GM23248 (cell line): ENCODE results near the gene ACVR2B. TPM values are rescaled to one million over a fixed set of nuclear protein-coding genes. Genes with fewer than 3 reads are reported as not detected.

Source experiments
- DNase-seq: peaks from one replicate; pipeline ENCODE4 v3.0.0-alpha.2; 2015
- H2AFZ ChIP-seq: fragments of 200-600 bp; sonication (generic); 2 replicates; pipeline ENCODE4 v1.6.1; 2016; ENCODE audit warnings: antibody characterized with exemption
- H3F3A ChIP-seq: fragments of 200-600 bp; sonication (generic); 2 replicates; pipeline ENCODE4 v1.6.1; 2016; ENCODE audit warnings: mild to moderate bottlenecking, antibody characterized with exemption, mixed run types; ENCODE audit not compliant: insufficient read depth
- H3K27ac ChIP-seq: fragments of 200-600 bp; sonication (generic); 2 replicates; pipeline ENCODE4 v1.5.1; 2016; ENCODE audit warnings: mild to moderate bottlenecking
- H3K27me3 ChIP-seq: fragments of 200-600 bp; sonication (generic); replicated peaks from 2 replicates; pipeline ENCODE4 v1.6.1; 2016; ENCODE audit warnings: mild to moderate bottlenecking; ENCODE audit not compliant: insufficient read depth
- H3K36me3 ChIP-seq: fragments of 200-600 bp; sonication (generic); 2 replicates; pipeline ENCODE4 v1.6.1; 2016; ENCODE audit warnings: low read depth, mild to moderate bottlenecking
- H3K4me1 ChIP-seq: fragments of 200-600 bp; sonication (generic); 2 replicates; pipeline ENCODE4 v1.6.1; 2016; ENCODE audit warnings: mild to moderate bottlenecking; ENCODE audit not compliant: insufficient read depth
- H3K4me2 ChIP-seq: fragments of 200-600 bp; sonication (generic); one replicate; pipeline ENCODE4 v1.6.1; 2016; ENCODE audit warnings: mild to moderate bottlenecking; ENCODE audit not compliant: unreplicated experiment
- H3K4me3 ChIP-seq: fragments of 200-600 bp; sonication (generic); 2 replicates; pipeline ENCODE4 v1.5.1; 2016; ENCODE audit warnings: mild to moderate bottlenecking
- H3K79me2 ChIP-seq: fragments of 200-600 bp; sonication (generic); 2 replicates; pipeline ENCODE4 v1.6.1; 2016; ENCODE audit warnings: mild to moderate bottlenecking; ENCODE audit not compliant: insufficient read depth
- H3K9ac ChIP-seq: fragments of 200-600 bp; sonication (generic); 2 replicates; pipeline ENCODE4 v1.6.1; 2016; ENCODE audit warnings: mild to moderate bottlenecking
- H3K9me2 ChIP-seq: fragments of 200-600 bp; sonication (generic); 2 replicates; pipeline ENCODE4 v1.6.1; 2016; ENCODE audit warnings: mixed run types, mild to moderate bottlenecking, moderate library complexity; ENCODE audit not compliant: insufficient read depth
- H3K9me3 ChIP-seq: fragments of 200-600 bp; sonication (generic); one replicate; pipeline ENCODE4 v1.6.1; 2017; ENCODE audit warnings: low read depth
- H4K20me1 ChIP-seq: fragments of 200-600 bp; sonication (generic); 2 replicates; pipeline ENCODE4 v1.6.0; 2016; ENCODE audit not compliant: insufficient read depth
- EZH2 ChIP-seq: fragments of 200-600 bp; sonication (generic); IDR thresholded peaks from 2 replicates; pipeline ENCODE4 v1.6.1; 2018; ENCODE audit warnings: antibody characterized with exemption, mild to moderate bottlenecking; ENCODE audit not compliant: insufficient read depth, poor library complexity, severe bottlenecking
- EZH2phosphoT487 ChIP-seq: fragments of 200-600 bp; sonication (generic); IDR thresholded peaks from 2 replicates; pipeline ENCODE4 v1.6.1; 2018; ENCODE audit warnings: antibody characterized with exemption, moderate library complexity, mild to moderate bottlenecking, low read depth; ENCODE audit not compliant: insufficient read depth
- WGBS, 2 experiments: methylation state at CpG; one replicate each; pipeline ENCODE4 v1.1.6; 2015 to 2017; ENCODE audit warnings: low lambda C conversion rate in 2 of 2, low coverage in 1 of 2; ENCODE audit errors: missing lambda C conversion rate in 2 of 2; 5-methylcytosine and 5-hydroxymethylcytosine counted together
- in situ Hi-C: fragments of 300-500 bp; cut with MboI; formaldehyde crosslinking; loops from 2 replicates; pipeline ENCODE4 v1.15.0; 2020
- polyA plus RNA-seq: library from polyadenylated mRNA; unstranded; fragments of >200 nt; fragmentation: Nextera tagmentation; extraction: Ambion mirVana; gene quantifications from 2 replicates; pipeline ENCODE4 v1.2.1, GENCODE V29; 2016
- total RNA-seq: library from RNA; depleted of rRNA; stranded (reverse); fragments of >200 nt; shearing (Covaris generic); gene quantifications from 2 replicates; pipeline ENCODE4 v1.2.3, GENCODE V29; 2014

The ACVR2B gene
- total and polyA plus RNA-seq, 2 experiments from 2014 or later: 0.16 to 0.76 TPM

DNA sequence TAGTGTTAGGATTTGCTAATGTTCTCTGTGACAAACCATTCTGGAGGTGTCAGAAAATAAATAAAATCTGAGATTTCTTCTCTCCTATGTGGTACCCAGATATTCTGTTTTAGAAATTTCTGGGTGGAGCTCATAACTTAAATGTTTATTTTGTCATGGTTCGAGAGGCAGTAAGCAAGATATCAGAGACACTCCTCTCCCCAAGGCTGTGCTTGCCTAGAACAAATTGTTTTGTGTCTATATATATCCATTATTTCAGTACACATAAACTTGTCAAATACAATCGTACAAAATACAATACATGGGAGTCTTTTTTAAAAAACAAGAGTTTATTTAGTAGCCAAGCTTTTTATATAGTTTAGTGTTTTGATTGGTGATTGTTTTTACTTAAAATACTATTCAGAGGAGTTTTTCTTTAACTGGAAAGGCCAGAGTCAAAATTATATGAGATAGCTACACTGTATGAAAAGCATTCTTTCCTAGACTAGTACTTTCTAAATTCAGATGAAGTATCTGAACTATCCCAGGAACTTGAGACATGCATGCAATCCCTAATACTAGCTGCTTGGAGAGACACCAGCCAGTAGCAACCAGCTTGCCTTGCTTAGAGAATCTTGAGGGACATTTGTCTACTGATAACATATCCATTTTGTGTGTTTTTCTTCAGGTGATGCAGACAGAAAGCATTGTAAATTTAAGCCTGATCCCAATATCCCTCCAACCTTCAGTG, 47.2 kb downstream of the ACVR2B start:
- Histone ChIP-seq H3K4me3 (no peak overlapping the region), H3K27ac (no peak overlapping the region), H3K36me3 (peaks cover 25% of the 10 kb centered on the region), H3K9me3 (no peaks in the 10 kb centered on the region), H2AFZ (no peak overlapping the region), H3K79me2 (peaks cover 23% of the 10 kb centered on the region; the same call in 1 of the 2 replicates), H3K9me2 (no peaks in the 10 kb centered on the region), H3F3A (peaks cover 10% of the 10 kb centered on the region; the same call in 1 of the 2 replicates), H4K20me1 (no peaks in the 10 kb centered on the region), H3K9ac (no peak overlapping the region), H3K4me1 (peaks cover 8% of the 10 kb centered on the region; the same call in 1 of the 2 replicates), H3K4me2 (no peak overlapping the region), H3K27me3 (no peaks in the 10 kb centered on the region)
- 96 to 97% methylated on average over 2 of the region's 2 CpGs for WGBS, 2 experiments
- no peak for TF ChIP-seq EZH2phosphoT487
- no peak for TF ChIP-seq EZH2
- no peak for DNase-seq
- in situ Hi-C loops: no loop called here

DNA sequence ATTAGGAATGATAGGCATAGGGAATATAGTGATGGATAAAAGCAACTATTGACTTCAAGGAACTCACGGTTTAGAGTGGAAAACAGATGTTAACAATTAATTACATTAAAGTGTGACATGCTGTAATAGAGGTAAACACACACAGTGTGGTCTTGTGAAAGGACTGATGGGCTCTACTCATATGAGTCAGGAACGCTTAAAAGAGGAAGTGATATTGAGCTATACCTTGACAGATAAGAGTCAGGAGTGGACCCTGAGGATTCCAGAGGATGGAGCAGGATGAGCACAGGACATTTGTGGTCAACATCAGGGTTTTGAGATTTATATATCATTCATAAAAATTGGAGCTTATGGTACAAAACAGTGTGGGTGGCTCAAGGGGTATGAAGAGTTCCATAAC, 53.4 kb downstream of the ACVR2B start:
- 78 to 83% methylated on average over 2 of the region's 2 CpGs for WGBS, 2 experiments
- Histone ChIP-seq H3K27me3 (no peaks in the 10 kb centered on the region), H3K9ac (no peak overlapping the region), H3K4me3 (no peak overlapping the region), H3K79me2 (no peaks in the 10 kb centered on the region), H3K27ac (no peak overlapping the region), H3K4me1 (no peaks in the 10 kb centered on the region), H3K9me2 (no peaks in the 10 kb centered on the region), H4K20me1 (no peaks in the 10 kb centered on the region), H3F3A (no peaks in the 10 kb centered on the region), H3K4me2 (no peak overlapping the region), H3K9me3 (no peaks in the 10 kb centered on the region), H3K36me3 (peaks cover 34% of the 10 kb centered on the region), H2AFZ (no peak overlapping the region)
- no peak for TF ChIP-seq EZH2
- no peak for TF ChIP-seq EZH2phosphoT487
- no peak for DNase-seq
- in situ Hi-C loops: no loop called here

DNA sequence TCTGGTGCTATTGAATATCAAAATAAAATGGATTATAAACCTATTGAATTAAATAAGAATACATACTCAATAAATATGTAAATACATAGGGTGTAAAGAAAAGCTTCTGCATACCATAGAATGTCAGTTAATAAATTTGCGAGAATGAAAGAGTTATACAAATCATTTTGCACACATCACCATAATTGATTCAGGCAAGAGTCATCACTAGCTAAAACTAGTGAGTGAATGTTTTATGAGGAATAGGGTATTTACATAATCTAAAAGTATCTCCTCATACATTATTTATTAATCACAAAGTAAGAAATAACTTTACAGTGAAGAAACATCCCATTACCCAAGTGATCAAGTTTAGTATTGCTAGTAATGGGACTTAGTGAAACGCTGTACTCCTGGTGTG, 56.0 kb downstream of the ACVR2B start:
- in situ Hi-C loops: no loop called here
- no peak for DNase-seq
- 92 to 96% methylated on average over 2 of the region's 2 CpGs for WGBS, 2 experiments

DNA sequence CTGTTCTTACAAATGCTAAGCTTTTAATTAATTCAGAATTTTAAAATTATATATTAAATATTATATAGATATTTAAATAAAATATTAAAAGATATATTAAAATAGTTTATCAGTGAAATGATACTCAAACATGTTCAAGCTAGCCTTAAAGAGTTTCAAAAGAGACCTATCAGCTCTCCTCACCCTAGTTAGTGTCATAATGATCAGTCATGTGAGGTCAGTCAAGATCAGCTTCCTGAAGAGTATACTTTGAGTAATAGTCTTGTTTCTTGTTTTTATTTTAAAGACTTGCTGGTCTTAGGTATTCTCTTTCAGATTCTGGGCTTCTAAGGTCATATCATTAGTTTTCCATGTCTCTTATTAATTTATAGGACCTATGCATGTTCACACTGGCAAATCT, 56.9 kb downstream of the ACVR2B start:
- no peaks in the 10 kb centered on the region for H3K9me3 ChIP-seq
- no peak for TF ChIP-seq EZH2phosphoT487
- no peak for TF ChIP-seq EZH2
- in situ Hi-C loops: no loop called here
- no peaks in the 10 kb centered on the region for H3K9me2 ChIP-seq
- H4K20me1 ChIP-seq: no peaks in the 10 kb centered on the region
- no peak overlapping the region for H3K4me3 ChIP-seq
- H2AFZ ChIP-seq: no peak overlapping the region
- no peak overlapping the region for H3K9ac ChIP-seq
- H3F3A ChIP-seq: no peaks in the 10 kb centered on the region
- H3K27ac ChIP-seq: no peak overlapping the region
- H3K4me2 ChIP-seq: no peak overlapping the region
- no peaks in the 10 kb centered on the region for H3K27me3 ChIP-seq
- H3K36me3 ChIP-seq: peaks cover 20% of the 10 kb centered on the region; the same call in 1 of the 2 replicates
- no peaks in the 10 kb centered on the region for H3K79me2 ChIP-seq
- DNase-seq: no peak
- H3K4me1 ChIP-seq: no peaks in the 10 kb centered on the region

More for the DNA sequence above, 56.0 kb downstream of the ACVR2B start:
- no peaks in the 10 kb centered on the region for H3K9me2 ChIP-seq
- no peaks in the 10 kb centered on the region for H3K79me2 ChIP-seq
- no peak overlapping the region for H3K4me3 ChIP-seq
- H3K4me1 ChIP-seq: no peaks in the 10 kb centered on the region
- no peaks in the 10 kb centered on the region for H4K20me1 ChIP-seq
- peaks cover 24% of the 10 kb centered on the region; the same call in 1 of the 2 replicates for H3K36me3 ChIP-seq
- H3K27ac ChIP-seq: no peak overlapping the region
- no peak overlapping the region for H2AFZ ChIP-seq
- no peak overlapping the region for H3K4me2 ChIP-seq
- no peaks in the 10 kb centered on the region for H3K27me3 ChIP-seq
- no peak overlapping the region for H3K9ac ChIP-seq
- TF ChIP-seq EZH2 (no peak), EZH2phosphoT487 (no peak)
- no peaks in the 10 kb centered on the region for H3K9me3 ChIP-seq
- H3F3A ChIP-seq: no peaks in the 10 kb centered on the region

DNA sequence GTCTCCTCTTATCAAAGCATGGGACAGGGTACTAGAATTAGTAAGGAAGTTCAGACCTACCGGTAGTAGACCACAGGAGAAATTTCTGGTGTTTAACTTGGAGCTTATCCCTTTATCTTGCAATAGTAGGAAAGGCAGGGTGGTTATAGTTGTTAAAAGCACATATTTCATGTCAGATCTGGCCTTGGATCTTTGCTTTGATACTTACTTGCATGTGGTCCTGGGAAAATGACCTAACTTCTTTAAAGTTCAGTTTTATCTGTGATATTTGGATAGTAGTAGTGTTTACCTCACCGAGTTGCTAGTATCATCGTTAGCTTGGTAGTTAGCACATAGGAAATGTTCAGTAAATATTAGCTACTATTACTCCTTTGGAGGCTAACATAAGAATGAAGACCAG, 57.9 kb downstream of the ACVR2B start:
- H3K9me2 ChIP-seq: no peaks in the 10 kb centered on the region
- H3K4me3 ChIP-seq: no peak overlapping the region
- 0 out of 2 replicates have a peak, but pooled peaks cover under 1% of the 10 kb centered on the region for H3F3A ChIP-seq
- H3K36me3 ChIP-seq: peaks cover 18% of the 10 kb centered on the region; the same call in 1 of the 2 replicates
- H3K9me3 ChIP-seq: no peaks in the 10 kb centered on the region
- TF ChIP-seq EZH2phosphoT487 (no peak), EZH2 (no peak)
- H3K79me2 ChIP-seq: no peaks in the 10 kb centered on the region
- no peak overlapping the region for H3K27ac ChIP-seq
- H3K4me1 ChIP-seq: no peaks in the 10 kb centered on the region
- no peaks in the 10 kb centered on the region for H3K27me3 ChIP-seq
- no peak overlapping the region for H2AFZ ChIP-seq
- DNase-seq: no peak
- in situ Hi-C loops: no loop called here
- WGBS, 2 experiments: 95 to 96% methylated on average over 3 of the region's 3 CpGs
- H3K9ac ChIP-seq: no peak overlapping the region
- no peak overlapping the region for H3K4me2 ChIP-seq
- H4K20me1 ChIP-seq: no peaks in the 10 kb centered on the region
